Adrenal gland (tissue), 5 donors: ENCODE measurements around the gene RNF215.

Experiments used
- POLR2A ChIP-seq, 2 donors: fragments of 450-650 bp; IDR thresholded peaks; one replicate each; pipeline ENCODE4 v1.6.1; 2017; ENCODE audit warnings: antibody characterized with exemption in 2 of 2, mild to moderate bottlenecking in 2 of 2, moderate library complexity in 1 of 2
- TF ChIP-seq, protein P1 (sequence below), 6 experiments: fragments of 450-650 bp in 4 of 6; fragments of 200-600 bp in 2 of 6; sonication (generic) in 1 of 6; IDR thresholded peaks; 1 replicate in 5 of 6; 2 replicates in 1 of 6; pipeline versions ENCODE4 v1.5.1 to v1.8.0; 2016 to 2021; ENCODE audit warnings: antibody characterized with exemption in 6 of 6, mild to moderate bottlenecking in 2 of 6, moderate library complexity in 1 of 6
- donor health status: DM: no; HTN: no; CAD: no.

DNA sequence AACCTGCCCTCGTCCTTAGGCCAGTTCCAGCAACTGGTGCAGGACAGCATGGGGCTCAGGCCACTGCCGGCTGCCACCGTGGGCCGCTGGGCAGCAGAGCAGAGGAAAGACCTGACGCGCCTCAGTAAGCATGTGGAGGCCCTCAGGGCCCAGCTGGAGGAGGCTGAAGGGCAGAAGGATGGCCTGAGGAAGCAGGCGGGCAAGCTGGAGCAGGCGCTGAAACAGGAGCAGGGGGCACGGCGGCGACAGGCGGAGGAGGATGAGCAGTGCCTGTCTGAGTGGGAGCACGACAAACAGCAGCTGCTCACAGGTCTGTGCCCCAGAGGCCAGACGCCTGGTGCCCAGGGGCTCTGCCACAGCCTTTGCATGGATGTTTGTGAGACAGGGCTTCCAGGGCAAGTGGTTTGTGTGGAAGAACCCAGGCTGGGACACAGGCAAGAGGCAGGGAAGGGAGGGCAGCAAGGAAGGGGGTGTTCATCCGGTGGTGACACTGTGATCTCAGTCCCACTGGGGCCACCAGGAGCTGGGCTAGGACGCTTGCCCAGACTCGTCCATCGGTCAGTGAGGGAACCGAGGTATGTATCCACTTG is 16.5 kb downstream of the RNF215 start:
- TF ChIP-seq, protein P1, sequence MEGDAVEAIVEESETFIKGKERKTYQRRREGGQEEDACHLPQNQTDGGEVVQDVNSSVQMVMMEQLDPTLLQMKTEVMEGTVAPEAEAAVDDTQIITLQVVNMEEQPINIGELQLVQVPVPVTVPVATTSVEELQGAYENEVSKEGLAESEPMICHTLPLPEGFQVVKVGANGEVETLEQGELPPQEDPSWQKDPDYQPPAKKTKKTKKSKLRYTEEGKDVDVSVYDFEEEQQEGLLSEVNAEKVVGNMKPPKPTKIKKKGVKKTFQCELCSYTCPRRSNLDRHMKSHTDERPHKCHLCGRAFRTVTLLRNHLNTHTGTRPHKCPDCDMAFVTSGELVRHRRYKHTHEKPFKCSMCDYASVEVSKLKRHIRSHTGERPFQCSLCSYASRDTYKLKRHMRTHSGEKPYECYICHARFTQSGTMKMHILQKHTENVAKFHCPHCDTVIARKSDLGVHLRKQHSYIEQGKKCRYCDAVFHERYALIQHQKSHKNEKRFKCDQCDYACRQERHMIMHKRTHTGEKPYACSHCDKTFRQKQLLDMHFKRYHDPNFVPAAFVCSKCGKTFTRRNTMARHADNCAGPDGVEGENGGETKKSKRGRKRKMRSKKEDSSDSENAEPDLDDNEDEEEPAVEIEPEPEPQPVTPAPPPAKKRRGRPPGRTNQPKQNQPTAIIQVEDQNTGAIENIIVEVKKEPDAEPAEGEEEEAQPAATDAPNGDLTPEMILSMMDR (IDR thresholded peaks at IDR 0.05), result no peak
- no peak for TF ChIP-seq POLR2A (IDR thresholded peaks at IDR 0.05)
